Activated CD8-positive, alpha-beta memory T cell treated with anti-CD3 and anti-CD28 coated beads, Interleukin-2, amount 10 ng/mL, durations not matched to agents 7 days and 5 days (primary cell): ENCODE results near the gene CREG1. TPM values are rescaled to one million over a fixed set of nuclear protein-coding genes. Genes with fewer than 3 reads are reported as not detected.

Experiments used
- ATAC-seq: fragments of 150-1000 bp; cut with Tn5 transposase; one replicate; pipeline ENCODE4 v1.10.0; 2021; ENCODE audit warnings: moderate library complexity
- CTCF ChIA-PET: fragments of 350-600 bp; sonication (Branson Sonifier 250); formaldehyde crosslinking; loops from one replicate; lab custom pipeline; 2021; ENCODE audit warnings: antibody characterized with exemption; lab: Charles Lee
- DNase-seq: peaks from one replicate; pipeline ENCODE4 v3.0.0-alpha.2; 2020
- H3K27ac Mint-ChIP-seq: one replicate; pipeline ENCODE4 v1.8.0; 2021; ENCODE audit warnings: mild to moderate bottlenecking, mixed read lengths
- H3K27me3 Mint-ChIP-seq: one replicate; pipeline ENCODE4 v1.8.0; 2021; ENCODE audit warnings: mixed read lengths
- H3K36me3 Mint-ChIP-seq: one replicate; pipeline ENCODE4 v1.8.0; 2021; ENCODE audit warnings: mild to moderate bottlenecking, mixed read lengths
- H3K4me1 Mint-ChIP-seq: one replicate; pipeline ENCODE4 v1.8.0; 2021; ENCODE audit warnings: mixed read lengths
- H3K4me3 Mint-ChIP-seq: one replicate; pipeline ENCODE4 v1.8.0; 2021; ENCODE audit warnings: mild to moderate bottlenecking, moderate library complexity, mixed read lengths
- H3K9me3 Mint-ChIP-seq: one replicate; pipeline ENCODE4 v1.8.0; 2022; ENCODE audit warnings: low read depth, mixed read lengths
- total RNA-seq, 2 experiments: library from RNA; stranded (reverse); gene quantifications; one replicate each; pipeline ENCODE4 v1.2.3, GENCODE V29; 2021

Gene CREG1
- total RNA-seq, 2 experiments from 2014 or later, result 12.7 to 15.8 TPM

DNA sequence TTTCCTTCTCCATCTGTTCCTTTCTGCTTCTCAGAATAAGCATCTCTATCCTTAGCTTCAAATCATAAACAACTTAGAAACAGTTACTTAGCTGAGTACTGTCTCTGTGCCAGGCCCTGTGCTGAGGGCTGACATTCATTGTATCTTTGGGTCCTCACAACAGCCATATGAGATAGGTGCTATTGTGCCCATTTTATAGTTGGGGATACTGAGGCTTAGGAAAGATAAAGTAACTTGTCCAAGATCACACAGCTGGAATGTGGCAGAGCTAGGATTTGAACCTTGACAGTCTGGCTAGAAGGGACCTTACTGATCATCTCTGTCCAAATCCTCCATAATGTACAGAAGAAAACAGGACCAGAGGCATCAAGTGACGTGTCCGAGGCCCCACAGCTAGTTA, 60.2 kb downstream of the CREG1 start:
- CTCF ChIA-PET, result interaction anchor here (0.9 to 1.6 kb wide), 4 partner anchors 12 to 47 kb away, joined by 3 to 12 read pairs (median 4); no protein-coding TSS in a partner anchor
- Mint-ChIP-seq H3K4me1 (peaks cover 90% of the 10 kb centered on the region), H3K4me3 (peak overlapping the region; percentile 29), H3K36me3 (peaks cover 56% of the 10 kb centered on the region), H3K27ac (peak overlapping the region; percentile 89), H3K9me3 (no peaks in the 10 kb centered on the region), H3K27me3 (no peaks in the 10 kb centered on the region)
- no peak for DNase-seq
- no peak for ATAC-seq

DNA sequence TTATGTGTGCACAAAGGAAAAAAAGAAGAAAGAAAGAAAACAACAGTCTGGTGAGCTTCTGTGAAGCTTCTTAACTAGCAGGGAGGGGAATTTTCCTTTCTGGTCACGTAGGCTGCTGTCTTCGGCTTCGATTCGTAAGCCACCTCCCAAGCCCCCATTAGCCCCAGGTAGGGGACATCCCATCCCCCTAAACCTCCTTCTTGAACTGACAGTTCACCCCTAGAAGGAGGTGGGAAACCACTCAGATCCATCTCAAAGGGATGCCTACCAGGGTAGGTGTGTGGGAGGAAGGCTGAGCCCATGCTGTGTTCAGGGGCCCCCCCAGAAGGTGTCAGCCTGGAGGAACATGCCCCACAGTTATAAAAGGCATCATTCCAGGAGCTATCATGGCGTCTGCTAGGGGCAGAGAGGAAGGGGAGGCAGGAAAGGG, 61.1 kb downstream of the CREG1 start:
- CTCF ChIA-PET, result interaction anchor here (0.7 to 1.6 kb wide), 9 partner anchors 13 to 546 kb away, joined by 3 to 12 read pairs (median 3); no protein-coding TSS in a partner anchor
- peaks cover 90% of the 10 kb centered on the region for H3K4me1 Mint-ChIP-seq
- H3K9me3 Mint-ChIP-seq, result no peaks in the 10 kb centered on the region
- H3K36me3 Mint-ChIP-seq, result peaks cover 55% of the 10 kb centered on the region
- ATAC-seq, result peak; percentile 63
- peak; percentile 63 for DNase-seq
- H3K27ac Mint-ChIP-seq, result peak overlapping the region; percentile 89
- H3K4me3 Mint-ChIP-seq, result peak overlapping the region; percentile 65
- H3K27me3 Mint-ChIP-seq, result no peaks in the 10 kb centered on the region

DNA sequence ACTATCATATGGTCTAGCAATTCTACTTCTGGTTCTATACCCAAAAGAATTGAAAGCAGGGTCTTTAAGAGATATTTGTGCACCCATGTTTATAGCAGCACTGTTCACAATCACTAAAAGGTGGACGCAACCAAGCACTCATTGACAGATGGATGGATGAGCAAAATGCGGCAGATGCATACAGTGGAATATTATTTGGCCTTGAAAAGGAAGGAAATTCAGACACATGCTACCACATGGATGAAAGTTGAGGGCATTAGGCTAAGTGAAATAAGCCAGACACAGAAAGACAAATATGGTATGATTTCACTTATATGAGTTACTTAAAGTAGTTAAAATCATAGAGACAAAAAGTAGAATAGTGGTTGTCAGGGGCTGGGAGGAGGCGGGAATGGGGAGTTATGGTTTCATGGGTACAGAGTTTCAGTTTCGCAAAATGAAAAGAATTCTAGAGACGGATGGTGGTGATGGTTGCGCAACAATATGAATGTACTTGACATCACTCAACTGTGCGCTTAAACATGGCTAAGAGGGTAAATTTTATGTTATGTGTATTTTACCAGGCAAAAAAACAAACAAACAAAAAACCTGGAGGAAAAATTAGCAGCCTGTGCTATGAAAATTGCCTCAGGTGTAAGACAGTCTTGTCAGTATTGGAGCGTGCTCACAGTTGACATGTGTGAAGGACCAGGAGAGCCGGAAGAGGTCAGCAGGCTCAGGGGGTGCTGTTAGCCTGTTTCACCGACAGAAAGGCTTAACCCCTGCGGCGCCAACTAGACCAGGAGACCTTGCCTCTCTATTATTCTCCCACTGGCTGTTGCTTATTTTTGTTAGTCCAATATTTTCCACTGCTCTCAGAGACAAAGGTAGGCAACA, 61.7 kb downstream of the CREG1 start:
- Mint-ChIP-seq H3K36me3 (peaks cover 52% of the 10 kb centered on the region), H3K27me3 (no peaks in the 10 kb centered on the region), H3K4me3 (peak overlapping the region; percentile 65), H3K9me3 (no peaks in the 10 kb centered on the region), H3K27ac (peak overlapping the region; percentile 89), H3K4me1 (peaks cover 92% of the 10 kb centered on the region)
- peak; percentile 78 for DNase-seq
- CTCF ChIA-PET, result interaction anchor here (0.7 to 1.5 kb wide), 8 partner anchors 13 to 547 kb away, joined by 3 to 12 read pairs (median 3); no protein-coding TSS in a partner anchor
- peak; percentile 81 for ATAC-seq

Other genes with a start within 250 kb of the CREG1 start
- 100 to 1,000 TPM; 190 to 197 TPM for gene CD247, start 35.2 kb downstream of the CREG1 start, total RNA-seq
- gene RCSD1, start 76.5 kb upstream of the CREG1 start, total RNA-seq, result 100 to 1,000 TPM; 121 to 129 TPM
- 10 to 100 TPM; 12.4 to 14.2 TPM for gene MPZL1, start 168.2 kb upstream of the CREG1 start, total RNA-seq